ENCODE measurements around the gene TNXB. TPM values are rescaled to one million over a fixed set of nuclear protein-coding genes. Genes with fewer than 3 reads are reported as not detected.

TNXB gene
- total and polyA plus RNA-seq, 2 of the 4 experiments (the other 2 are of a cell fraction), result 0.05 TPM; not detected in 1

GRCh38 chr6:32069460-32069859 lies 39.7 kb downstream of the TNXB start:
- dilution Hi-C loops (cut with HindIII; ENCODE audit: low sequenced_read_pairs, unreplicated experiment), result no loop called here
- H3K27me3 ChIP-seq (ENCODE audit: control insufficient read depth, insufficient read depth, low read length), result peaks cover 14% of the 10 kb centered on the region

More at GRCh38 chr6:32069460-32069859, 39.7 kb downstream of the TNXB start:
- Histone ChIP-seq H4K8ac (ENCODE audit: low read depth in 2 of 2, low read length in 2 of 2) (no peak overlapping the region), H3K23ac (ENCODE audit: low read depth, low read length) (no peak overlapping the region), H2BK20ac (ENCODE audit: low read depth, low read length) (no peak overlapping the region), H2AK9ac (replicated peaks; ENCODE audit: low read depth, low read length, poor library complexity) (no peak overlapping the region), H3K18ac (ENCODE audit: low read depth, low read length) (no peak overlapping the region), H4K5ac (ENCODE audit: low read depth, low read length) (no peak overlapping the region), H2BK120ac (ENCODE audit: low read depth, low read length) (no peak overlapping the region), H4K20me1 (ENCODE audit: insufficient read depth, low read length) (0 out of 2 replicates have a peak, but pooled peaks cover 2% of the 10 kb centered on the region), H3K9ac (ENCODE audit: low read depth, low read length) (no peak overlapping the region), H3K56ac (ENCODE audit: extremely low read depth, insufficient read depth, low read length) (no peak overlapping the region), H3K27ac (ENCODE audit: insufficient read depth, low read length) (no peak overlapping the region), H3K36me3 (ENCODE audit: control insufficient read depth, insufficient read depth, low read length) (no peaks in the 10 kb centered on the region), H4K91ac (ENCODE audit: insufficient read depth, low read depth, low read length) (no peak overlapping the region), H3K14ac (replicated peaks; ENCODE audit: low read depth, low read length) (no peak overlapping the region), H3K9me1 (ENCODE audit: insufficient read depth, low read length) (0 out of 2 replicates have a peak, but pooled peaks cover 3% of the 10 kb centered on the region), H3K4me3 (ENCODE audit: insufficient read depth, low read depth, low read length) (no peak overlapping the region), H2BK5ac (ENCODE audit: low read depth, low read length, poor library complexity, severe bottlenecking) (no peak overlapping the region), H3K4me1 (ENCODE audit: control insufficient read depth, insufficient read depth, low read length) (no peaks in the 10 kb centered on the region), H2AK5ac (ENCODE audit: low read depth, low read length) (no peak overlapping the region), H3K4ac (ENCODE audit: low read depth, low read length) (no peak overlapping the region), H3K9me3 (ENCODE audit: control insufficient read depth, insufficient read depth, low read length) (no peaks in the 10 kb centered on the region), H3K4me2 (ENCODE audit: low read depth, low read length) (no peak overlapping the region), H2BK15ac (ENCODE audit: low read depth, low read length) (no peak overlapping the region), H3K79me1 (ENCODE audit: low read depth in 1 of 2, low read length in 2 of 2) (no peaks in the 10 kb centered on the region), H2AFZ (replicated peaks; ENCODE audit: low read length, poor library complexity) (no peak overlapping the region)
- intact Hi-C loops (cut with micrococcal nuclease), result no loop called here
- 80% methylated on average over 11 of the region's 17 CpGs; no CpG with 5 or more reads in 1 of the 2 experiments for WGBS, 2 experiments (ENCODE audit: extremely low coverage in 2 of 2, insufficient read length in 1 of 2)
- POLR2A ChIA-PET (ENCODE audit: unreplicated experiment), result no interaction called here
- BruUV-seq (replicated peaks), result no TSS peak
- TF ChIP-seq USF2 (IDR thresholded peaks at IDR 0.05; ENCODE audit: low read depth, low read length) (no peak), RCOR1 (IDR thresholded peaks at IDR 0.05; ENCODE audit: insufficient replicate concordance, low read length) (no peak), MXI1 (IDR thresholded peaks at IDR 0.05; ENCODE audit: borderline replicate concordance, low read depth, low read length) (no peak), POLR2A (IDR thresholded peaks at IDR 0.05; ENCODE audit: low read depth, low read length) (no peak)
- no peak for ATAC-seq (ENCODE audit: low read depth)
- in situ Hi-C loops (cut with MboI; ENCODE audit: low sequenced_read_pairs), result no loop called here
- CTCF ChIA-PET, result no interaction called here
- DNase-seq, result no peak
